A673 (cell line): ENCODE data around the gene SLC35B2. TPM values are rescaled to one million over a fixed set of nuclear protein-coding genes. Genes with fewer than 3 reads are reported as not detected.

Experiments
- BruUV-seq: library from RNA; stranded (reverse); fragments of 400-500 nt; replicated peaks from 2 replicates; lab custom pipeline; 2021; lab: Mats Ljungman, UMichigan
- CTCF ChIA-PET: fragments of 300-600 bp; sonication (Branson Sonifier 250); formaldehyde crosslinking; loops from one replicate; lab custom pipeline; 2022; ENCODE audit warnings: antibody characterized with exemption; lab: Charles Lee
- POLR2A ChIA-PET: fragments of 300-600 bp; sonication (Branson Sonifier 250); formaldehyde crosslinking; loops from one replicate; lab custom pipeline; 2022; ENCODE audit warnings: antibody characterized with exemption; ENCODE audit not compliant: low non-redundant PET; lab: Charles Lee
- DNase-seq: peaks from one replicate; pipeline ENCODE4 v3.0.0-alpha.2; 2015; ENCODE audit warnings: low spot score
- H3K27ac ChIP-seq: fragments of 200-600 bp; sonication (generic); 2 replicates; pipeline ENCODE4 v1.5.1; 2016; ENCODE audit warnings: mixed run types, low read depth, mild to moderate bottlenecking, mixed read lengths, antibody characterized with exemption, low read length; ENCODE audit not compliant: poor library complexity, severe bottlenecking
- H3K27me3 ChIP-seq: fragments of 200-600 bp; sonication (generic); replicated peaks from 2 replicates; pipeline ENCODE4 v1.6.1; 2017; ENCODE audit warnings: mixed run types, low read depth, mild to moderate bottlenecking, mixed read lengths, antibody characterized with exemption, low read length; ENCODE audit not compliant: insufficient read depth, poor library complexity
- H3K36me3 ChIP-seq: fragments of 200-600 bp; sonication (generic); 2 replicates; pipeline ENCODE4 v1.6.1; 2016; ENCODE audit warnings: mixed run types, mild to moderate bottlenecking, mixed read lengths, antibody characterized with exemption, low read length; ENCODE audit not compliant: insufficient read depth, poor library complexity, severe bottlenecking
- H3K4me1 ChIP-seq: fragments of 200-600 bp; sonication (generic); 2 replicates; pipeline ENCODE4 v1.6.1; 2017; ENCODE audit warnings: mixed run types, mild to moderate bottlenecking, mixed read lengths, antibody characterized with exemption, low read length; ENCODE audit not compliant: insufficient read depth, poor library complexity, severe bottlenecking
- H3K4me3 ChIP-seq: fragments of 200-600 bp; sonication (generic); 2 replicates; pipeline ENCODE4 v1.5.1; 2016; ENCODE audit warnings: low read depth, mixed run types, mild to moderate bottlenecking, mixed read lengths, low read length; ENCODE audit not compliant: poor library complexity, severe bottlenecking
- H3K9me3 ChIP-seq: fragments of 200-600 bp; sonication (generic); 2 replicates; pipeline ENCODE4 v1.6.1; 2016; ENCODE audit warnings: mixed run types, low read depth, mild to moderate bottlenecking, mixed read lengths, antibody characterized with exemption, low read length; ENCODE audit not compliant: poor library complexity, severe bottlenecking
- CTCF ChIP-seq: fragments of 300-800, 200-600 bp; sonication (generic); conservative IDR thresholded peaks from 2 replicates; pipeline ENCODE4 v1.5.1; 2017; ENCODE audit warnings: low read depth, mild to moderate bottlenecking, antibody characterized with exemption, low read length, moderate library complexity, mixed read lengths
- EZH2 ChIP-seq: fragments of 200-600 bp; sonication (generic); IDR thresholded peaks from 2 replicates; pipeline ENCODE4 v1.6.1; 2017; ENCODE audit warnings: borderline replicate concordance, low read depth, mild to moderate bottlenecking, mixed read lengths, antibody characterized with exemption, low read length; ENCODE audit not compliant: poor library complexity, severe bottlenecking
- intact Hi-C: fragments of 100-400 bp; cut with micrococcal nuclease; formaldehyde crosslinking; loops from one replicate; pipeline ENCODE4 v1.10.0; 2022; ENCODE audit not compliant: unreplicated experiment
- total RNA-seq: library from RNA; stranded (reverse); gene quantifications from 2 replicates; pipeline ENCODE4 v1.2.3, GENCODE V29; 2021

The SLC35B2 gene
- total RNA-seq, 1 experiment from 2014 or later = 52.0 TPM

GRCh38 chr6:44246663-44247337, 10.5 kb downstream of the SLC35B2 start, which contains the start of gene HSP90AB1:
Gene HSP90AB1, plus strand, starts transcription at chr6:44247101. Its CDS starts 1,529 bp downstream, at chr6:44248630.
- peak; percentile 98 for DNase-seq
- ChIA-PET POLR2A (interaction anchor here (0.5 to 1.3 kb wide), 9 partner anchors 10 to 320 kb away, joined by 3 to 18 read pairs (median 4); partner anchors contain the start of gene SLC35B2), CTCF (interaction anchor here (0.6 to 1.0 kb wide), 2 partner anchors 10 to 20 kb away, joined by 3 to 4 read pairs; partner anchors contain the start of gene SLC35B2)
- peaks cover 20% of the 10 kb centered on the region for H3K4me1 ChIP-seq
- intact Hi-C loops = no loop called here
- H3K4me3 ChIP-seq = peak within 1 kb of the TSS; percentile 80
- no peak for TF ChIP-seq CTCF
- no peak for TF ChIP-seq EZH2
- H3K9me3 ChIP-seq = no peaks in the 10 kb centered on the region
- peak within 1 kb of the TSS; percentile 95 for H3K27ac ChIP-seq
- peaks cover 40% of the 10 kb centered on the region for H3K36me3 ChIP-seq
- H3K27me3 ChIP-seq = no peaks in the 10 kb centered on the region
- BruUV-seq = no TSS peak

GRCh38 chr6:44245912-44246662, 11.2 kb downstream of the SLC35B2 start:
- DNase-seq = peak; percentile 83
- no peaks in the 10 kb centered on the region for H3K27me3 ChIP-seq
- H3K4me3 ChIP-seq = peak overlapping the region; percentile 80
- H3K4me1 ChIP-seq = peaks cover 20% of the 10 kb centered on the region
- no peaks in the 10 kb centered on the region for H3K9me3 ChIP-seq
- H3K36me3 ChIP-seq = peaks cover 33% of the 10 kb centered on the region
- H3K27ac ChIP-seq = peak overlapping the region; percentile 95
- intact Hi-C loops = no loop called here
- BruUV-seq = no TSS peak
- no peak for TF ChIP-seq EZH2
- peak; percentile 48; the same call in 1 of the 2 replicates for TF ChIP-seq CTCF
- ChIA-PET CTCF (interaction anchor here (0.5 to 1.0 kb wide), 2 partner anchors 11 to 21 kb away, joined by 3 to 4 read pairs; partner anchors contain the start of gene SLC35B2), POLR2A (interaction anchor here (0.5 to 1.3 kb wide), 8 partner anchors 10 to 321 kb away, joined by 3 to 18 read pairs (median 4); partner anchors contain the start of gene SLC35B2)

GRCh38 chr6:44245391-44245911, 11.9 kb downstream of the SLC35B2 start:
- DNase-seq = no peak
- peaks cover 27% of the 10 kb centered on the region for H3K36me3 ChIP-seq
- peaks cover 19% of the 10 kb centered on the region for H3K4me1 ChIP-seq
- TF ChIP-seq CTCF = no peak
- TF ChIP-seq EZH2 = no peak
- CTCF ChIA-PET = no interaction called here
- no TSS peak for BruUV-seq
- no peaks in the 10 kb centered on the region for H3K9me3 ChIP-seq
- H3K27me3 ChIP-seq = no peaks in the 10 kb centered on the region
- intact Hi-C loops = no loop called here
- POLR2A ChIA-PET = no interaction called here
- H3K4me3 ChIP-seq = peak overlapping the region; percentile 80
- H3K27ac ChIP-seq = no peak overlapping the region
